GM21737 (cell line): ENCODE measurements around the gene SOST.
"Not testable (repeated sequence)": the region's sequence is repeated elsewhere in the genome, so short reads cannot be mapped to it uniquely, and the experiment has no call there.

Experiments
- ATAC-seq: cut with Tn5 transposase; IDR thresholded peaks from one replicate; pipeline ENCODE4 v1.9.1; 2021; ENCODE audit warnings: mild to moderate bottlenecking, moderate library complexity; ENCODE audit not compliant: unreplicated experiment

The SOST gene

DNA sequence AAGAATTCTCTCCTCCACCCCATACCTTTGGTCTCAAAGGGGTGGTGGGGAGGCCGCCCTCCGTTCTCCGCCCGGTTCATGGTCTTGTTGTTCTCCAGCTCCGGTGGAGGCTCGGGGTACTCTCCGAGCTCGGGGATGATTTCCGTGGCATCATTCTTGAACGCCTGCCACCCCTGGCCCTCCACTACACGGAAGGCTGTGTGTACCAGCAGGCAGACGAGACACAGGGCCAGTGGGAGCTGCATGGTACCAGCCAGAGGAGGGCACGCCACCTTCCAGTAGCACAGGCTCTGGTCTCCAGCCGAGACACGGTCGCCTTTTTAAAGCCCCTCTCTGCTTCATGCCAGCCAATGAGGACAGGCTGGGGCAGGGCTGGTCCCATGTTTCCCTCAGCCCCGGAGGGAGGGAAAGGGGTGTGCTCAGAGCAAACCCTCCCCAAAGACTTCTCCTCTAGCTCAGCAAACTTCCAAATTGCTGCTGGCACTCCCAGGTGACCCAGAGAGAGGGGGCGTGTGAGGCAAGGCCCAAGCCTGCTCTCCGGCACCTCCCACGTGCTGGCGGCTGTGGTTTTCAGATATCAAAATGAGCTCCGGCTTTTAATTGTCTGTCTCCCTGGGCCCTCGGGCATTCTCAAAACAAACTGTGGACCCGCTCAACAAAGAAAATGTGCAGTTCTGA lies at the start of gene SOST:
TSS of gene SOST (minus strand) at position 295 of the 678 bp plus-strand sequence. CDS start at position 245, 50 bp downstream.
- no peak for ATAC-seq

DNA sequence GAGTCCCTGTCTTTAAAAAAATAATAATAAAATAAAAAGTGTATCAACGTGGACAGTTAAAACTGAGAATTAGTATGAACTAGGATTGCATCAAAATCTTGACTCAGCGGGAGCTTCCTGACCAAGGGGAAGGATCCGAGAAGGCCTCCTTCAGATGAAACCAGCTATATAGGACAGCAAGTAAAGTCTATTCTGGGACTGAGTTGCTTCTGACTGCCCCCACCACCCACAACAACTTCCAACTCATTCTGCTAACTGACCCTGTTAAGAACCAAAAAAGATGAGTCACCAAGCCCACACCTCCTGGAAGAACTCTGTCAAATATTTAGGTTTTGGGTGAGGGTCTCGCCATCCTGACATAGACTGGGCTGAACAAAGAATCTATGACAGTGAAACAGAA lies 49.5 kb upstream of the SOST start:
- ATAC-seq: no peak

DNA sequence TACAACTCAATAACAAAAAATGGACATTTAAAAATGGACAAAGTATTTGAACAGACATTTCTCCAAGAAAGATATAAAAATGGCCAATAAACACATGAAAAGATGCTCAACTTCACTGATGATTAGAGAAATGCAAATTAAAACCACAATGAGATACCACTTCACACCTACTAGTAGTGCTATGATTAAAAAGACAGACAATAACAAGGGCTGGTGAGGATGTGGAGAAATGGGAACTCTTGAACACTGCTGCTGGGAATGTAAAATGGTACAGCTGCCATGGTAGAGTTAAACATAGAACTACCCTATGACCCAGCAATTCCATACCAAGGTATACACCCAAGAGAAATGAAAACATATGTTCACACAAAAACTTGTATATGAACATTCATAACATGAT lies 46.5 kb upstream of the SOST start:
- ATAC-seq: no peak

DNA sequence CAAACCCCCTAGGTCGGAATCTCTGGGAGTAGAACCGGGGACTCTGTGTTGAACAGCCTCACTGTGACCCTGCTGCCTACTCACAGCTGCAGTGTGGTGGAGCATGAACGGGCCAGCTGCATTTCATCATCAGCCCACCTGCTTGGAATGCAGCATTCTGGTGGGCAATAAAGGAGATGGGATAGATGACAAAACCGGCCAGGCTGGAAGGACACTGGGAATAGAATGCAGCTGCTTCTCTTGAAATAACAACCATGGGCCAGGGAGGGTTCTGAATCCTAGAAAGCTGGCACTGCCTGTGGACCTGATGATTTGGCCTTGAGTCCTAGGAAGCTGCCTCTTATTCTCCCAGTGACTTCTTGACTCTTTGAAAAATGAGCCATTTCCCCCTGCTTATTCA lies 45.2 kb upstream of the SOST start:
- no peak for ATAC-seq

DNA sequence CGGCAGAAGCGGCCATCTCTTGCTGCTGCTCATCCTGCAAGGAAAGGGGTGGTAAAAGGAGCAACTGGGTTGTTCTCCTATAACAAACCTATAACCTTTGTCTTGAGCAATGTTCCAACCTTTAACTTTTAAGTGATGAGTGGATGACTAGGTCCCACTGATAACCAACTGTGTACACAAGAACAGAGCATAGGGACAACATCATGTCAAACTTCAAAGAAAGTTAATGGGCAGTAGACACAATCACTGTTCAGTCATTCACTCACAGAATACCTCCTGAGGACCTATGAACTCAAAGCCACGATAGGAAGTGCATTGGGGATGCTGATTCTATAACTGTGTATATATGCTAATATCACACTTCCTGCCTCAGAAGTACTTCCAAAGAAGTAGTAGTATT lies 43.3 kb upstream of the SOST start:
- ATAC-seq: no peak

DNA sequence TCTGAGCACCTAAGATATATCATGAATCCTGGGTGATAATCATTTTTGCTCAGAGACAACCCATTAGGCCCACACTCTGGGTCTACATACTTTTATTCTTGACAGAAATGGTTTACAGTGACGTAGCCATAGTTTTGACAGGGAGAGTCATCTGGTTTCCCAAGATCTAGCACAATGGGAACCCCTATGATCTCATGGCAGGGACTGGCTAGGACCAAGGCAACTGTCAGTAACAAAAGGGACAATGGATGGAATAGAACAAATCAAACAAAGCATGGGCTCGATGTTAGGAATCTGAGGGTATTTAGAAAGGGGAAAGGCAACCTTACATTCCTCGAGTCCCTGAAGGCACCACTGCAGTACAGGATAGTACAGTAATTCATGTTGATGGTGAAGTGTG lies 42.1 kb upstream of the SOST start:
- ATAC-seq: no peak

DNA sequence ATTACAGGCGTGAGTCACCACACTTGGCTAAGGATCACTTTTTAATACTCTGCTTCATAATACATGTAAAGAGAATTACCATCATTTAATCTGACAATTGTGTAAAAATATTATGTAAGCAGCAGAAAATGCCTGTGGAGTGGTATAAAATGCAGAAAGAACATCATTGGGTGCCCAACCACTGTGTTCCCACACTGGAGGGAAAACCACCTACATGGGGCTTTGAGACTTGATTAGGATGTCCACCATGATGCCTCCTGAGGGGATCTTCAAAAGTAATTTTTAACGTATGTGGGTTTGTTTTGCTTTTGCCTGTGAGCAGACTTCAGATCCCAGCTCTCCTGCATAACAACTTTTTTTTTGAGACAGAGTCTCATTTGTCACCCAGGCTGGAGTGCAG lies 40.5 kb upstream of the SOST start:
- no peak for ATAC-seq

DNA sequence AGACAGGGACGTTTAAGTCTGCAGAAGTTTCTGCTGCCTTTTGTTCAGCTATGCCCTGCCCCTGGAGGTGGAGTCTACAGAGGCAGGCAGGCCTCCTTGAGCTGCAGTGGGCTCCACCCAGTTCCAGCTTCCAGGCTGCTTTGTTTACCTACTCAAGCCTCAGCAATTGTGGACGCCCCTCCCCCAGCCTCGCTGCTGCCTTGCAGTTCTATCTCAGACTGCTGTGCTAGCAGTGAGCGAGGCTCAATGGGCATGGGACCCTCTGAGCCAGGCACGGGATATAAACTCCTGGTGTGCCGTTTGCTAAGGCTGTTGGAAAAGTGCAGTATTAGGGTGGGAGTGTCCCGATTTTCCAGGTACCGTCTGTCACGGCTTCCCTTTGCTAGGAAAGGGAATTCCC lies 39.4 kb upstream of the SOST start:
- ATAC-seq: not testable (repeated sequence)

DNA sequence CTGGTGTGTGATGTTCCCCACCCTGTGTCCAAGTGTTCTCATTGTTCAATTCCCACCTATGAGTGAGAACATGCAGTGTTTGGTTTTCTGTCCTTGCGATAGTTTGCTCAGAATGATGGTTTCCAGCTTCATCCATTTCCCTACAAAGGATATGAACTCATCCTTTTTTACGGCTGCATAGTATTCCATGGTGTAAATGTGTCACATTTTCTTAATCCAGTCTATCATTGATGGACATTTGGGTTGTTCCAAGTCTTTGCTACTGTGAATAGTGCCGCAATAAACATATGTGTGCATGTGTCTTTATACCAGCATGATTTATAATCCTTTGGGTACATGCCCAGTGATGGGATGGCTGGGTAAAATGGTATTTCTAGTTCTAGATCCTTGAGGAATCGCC lies 34.1 kb upstream of the SOST start:
- not testable (repeated sequence) for ATAC-seq

DNA sequence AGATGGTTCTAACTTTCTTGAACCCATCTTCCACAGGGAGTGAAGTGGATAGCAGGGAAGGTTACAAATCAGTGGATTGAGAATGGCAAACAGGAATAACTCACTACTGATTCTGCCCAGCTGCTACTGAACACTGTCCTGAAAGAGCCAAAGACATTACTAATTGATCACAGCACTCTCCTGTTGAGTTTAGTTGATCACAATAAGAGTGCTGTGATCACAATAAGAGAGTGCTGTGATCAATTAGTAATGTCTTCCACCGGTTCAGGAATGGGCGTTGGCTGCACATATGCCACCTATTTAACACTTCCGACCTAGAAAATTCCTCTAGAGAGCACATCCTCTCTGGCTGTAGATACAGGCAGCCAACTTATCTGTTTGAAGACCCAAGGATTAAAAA lies 33.0 kb upstream of the SOST start:
- no peak for ATAC-seq

DNA sequence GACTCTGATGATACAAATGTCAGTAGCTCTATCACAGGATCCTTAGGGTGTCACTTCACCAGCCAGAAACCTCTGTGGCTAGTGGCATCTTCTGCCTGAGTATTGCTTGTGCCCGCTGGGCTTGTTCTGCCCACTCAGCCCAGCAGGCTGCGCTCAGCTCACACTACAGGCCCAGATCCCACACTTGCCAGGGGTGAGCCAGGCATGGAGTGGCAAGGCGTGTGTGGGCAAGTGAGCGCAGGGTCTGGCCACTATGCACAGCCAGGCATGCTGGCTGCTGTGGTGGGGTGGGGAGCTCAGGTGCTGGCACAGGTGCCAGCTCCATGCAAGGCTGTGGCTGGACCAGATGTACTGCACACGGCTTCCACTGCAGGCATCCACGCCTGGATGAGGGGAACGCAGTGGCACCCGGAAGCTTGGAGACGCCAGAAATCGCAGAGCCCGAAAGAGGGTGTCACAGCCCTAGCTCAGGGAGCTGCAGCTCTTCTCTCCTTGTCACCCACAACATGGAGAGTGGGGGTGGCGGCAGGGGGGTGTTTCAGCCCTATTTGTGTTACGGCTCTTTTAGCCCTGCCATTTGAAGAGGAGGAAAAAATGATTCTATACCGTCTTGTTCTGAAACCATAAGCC lies 31.8 kb upstream of the SOST start:
- ATAC-seq: no peak

DNA sequence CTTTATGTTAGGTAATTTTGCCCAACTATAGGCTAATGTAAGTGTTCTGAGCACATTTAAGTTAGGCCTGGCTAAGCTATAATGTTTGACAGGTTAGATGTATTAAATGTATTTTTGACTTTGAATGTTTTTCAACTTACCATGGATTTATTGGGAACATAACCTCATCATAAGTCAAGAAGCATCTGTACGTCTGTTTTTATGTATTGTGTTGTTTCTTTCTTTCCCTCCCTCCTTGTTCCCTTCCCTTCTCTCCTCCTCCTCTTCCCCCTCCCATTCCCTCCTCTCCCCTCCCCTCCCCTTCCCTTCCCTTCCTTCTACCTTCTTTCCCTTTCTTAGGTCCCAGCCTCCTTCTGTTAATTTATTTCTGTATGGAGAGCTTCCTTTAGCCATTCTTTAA lies 30.9 kb upstream of the SOST start:
- no peak for ATAC-seq

DNA sequence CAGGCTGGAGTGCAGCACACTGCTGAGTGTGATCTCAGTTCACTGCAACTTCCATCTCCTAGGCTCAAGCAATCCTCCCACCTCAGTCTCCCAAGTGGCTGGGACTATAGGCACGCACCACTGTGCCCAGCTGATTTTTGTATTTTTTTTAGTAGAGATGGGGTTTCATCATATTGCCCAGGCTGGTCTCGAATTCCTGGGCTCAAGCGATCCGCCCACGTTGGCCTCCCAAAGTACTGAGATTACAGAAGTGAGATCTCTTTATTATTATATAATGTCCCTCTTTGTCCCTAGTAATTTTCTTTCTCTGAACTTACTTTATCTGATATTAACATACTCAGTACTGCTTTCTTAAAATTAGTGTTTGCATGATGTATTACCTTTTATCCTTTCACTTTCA lies 29.9 kb upstream of the SOST start:
- ATAC-seq: no peak

DNA sequence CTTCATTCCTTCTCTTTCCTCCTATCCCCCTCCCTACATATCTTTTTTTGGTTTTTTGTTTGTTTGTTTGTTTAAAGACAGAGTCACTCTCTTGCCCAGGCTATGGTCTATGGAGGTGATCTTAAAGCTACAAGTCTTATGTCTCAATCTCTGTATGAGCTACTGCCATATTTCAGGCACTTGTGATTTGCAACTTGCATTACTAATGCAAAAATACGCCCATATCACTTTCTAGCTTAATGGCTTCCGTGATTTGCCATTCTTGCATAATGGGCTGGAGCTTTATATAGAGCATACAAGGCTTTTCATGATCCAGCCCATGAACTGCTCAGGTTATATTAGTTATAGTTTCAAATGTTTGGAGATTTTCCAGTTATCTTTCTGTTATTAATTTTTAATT lies 29.1 kb upstream of the SOST start:
- no peak for ATAC-seq

DNA sequence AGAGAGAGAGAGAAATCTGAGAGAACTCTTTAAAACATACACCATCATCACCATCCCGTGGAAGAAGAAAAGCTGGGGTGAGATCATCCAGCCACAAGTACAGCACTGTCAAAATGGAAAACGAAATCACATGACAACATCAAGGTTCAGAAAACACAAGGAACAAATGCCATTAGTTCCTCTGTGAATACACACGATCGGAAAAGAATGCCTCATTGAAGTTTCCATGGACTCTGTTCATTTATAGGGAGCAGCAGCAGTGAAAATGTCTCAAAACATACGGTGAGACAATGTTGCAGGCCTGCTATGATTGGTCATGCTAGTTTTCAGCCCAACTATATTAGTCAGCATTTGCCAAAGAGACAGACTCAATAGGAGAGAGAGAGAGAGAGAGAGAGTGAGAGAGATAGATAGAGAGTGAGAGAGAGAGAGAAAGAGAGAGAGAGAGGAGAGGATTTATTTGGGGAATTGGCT lies 26.1 kb upstream of the SOST start:
- no peak for ATAC-seq

DNA sequence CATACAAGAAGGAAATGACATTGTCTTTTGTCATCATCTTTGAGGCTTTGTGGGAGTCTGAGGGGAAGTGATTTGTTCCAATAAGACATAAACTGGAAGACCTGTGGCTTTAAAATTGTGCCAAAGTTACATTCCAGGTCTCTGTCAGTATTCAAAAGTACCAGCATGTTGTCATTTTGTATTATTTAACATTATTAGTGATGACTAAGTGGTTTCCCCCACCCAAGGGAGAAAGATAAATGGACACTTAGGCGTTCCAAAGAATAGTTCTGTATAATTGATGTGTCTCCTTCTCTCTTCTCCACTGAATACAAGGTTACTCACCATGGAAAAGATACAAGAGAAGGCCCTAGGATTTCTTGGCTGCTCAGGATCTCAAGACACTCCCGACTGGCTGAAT lies 25.5 kb upstream of the SOST start:
- ATAC-seq: no peak

DNA sequence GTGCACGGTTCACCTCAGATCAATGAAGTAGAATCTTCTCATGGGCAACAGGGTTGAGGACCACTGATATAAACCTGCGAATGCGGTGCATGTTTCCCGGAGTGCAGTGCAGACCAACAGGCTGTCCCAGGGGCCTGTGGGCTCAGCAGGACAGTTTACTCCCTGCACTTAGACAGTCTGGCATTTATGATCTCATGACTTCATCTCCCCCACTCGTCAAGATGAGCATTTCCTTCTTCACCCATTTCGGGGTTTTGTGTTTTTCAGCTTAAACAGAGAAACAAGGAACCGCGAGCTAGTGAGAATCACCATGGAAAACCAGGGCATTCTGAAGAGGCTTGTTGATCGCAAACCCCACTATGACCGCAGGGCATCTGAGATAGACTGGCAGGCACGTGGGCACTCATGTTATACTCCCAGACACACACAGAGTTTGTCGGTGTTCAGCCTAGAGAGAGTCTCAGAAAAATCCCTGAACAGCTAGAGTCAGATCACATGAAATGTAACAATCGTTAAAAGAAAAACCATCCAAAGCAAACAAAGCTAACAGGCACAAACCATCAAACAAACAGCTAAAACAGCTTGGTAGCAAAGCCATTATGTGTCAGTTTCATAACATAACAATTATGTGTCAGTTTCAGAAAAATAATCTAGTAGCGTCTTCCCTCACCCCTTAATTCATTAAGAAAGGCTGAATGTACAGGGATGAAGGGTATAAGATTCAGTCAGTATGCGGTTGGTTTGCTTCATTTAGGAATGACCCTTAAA lies 24.5 kb upstream of the SOST start:
- ATAC-seq: no peak

DNA sequence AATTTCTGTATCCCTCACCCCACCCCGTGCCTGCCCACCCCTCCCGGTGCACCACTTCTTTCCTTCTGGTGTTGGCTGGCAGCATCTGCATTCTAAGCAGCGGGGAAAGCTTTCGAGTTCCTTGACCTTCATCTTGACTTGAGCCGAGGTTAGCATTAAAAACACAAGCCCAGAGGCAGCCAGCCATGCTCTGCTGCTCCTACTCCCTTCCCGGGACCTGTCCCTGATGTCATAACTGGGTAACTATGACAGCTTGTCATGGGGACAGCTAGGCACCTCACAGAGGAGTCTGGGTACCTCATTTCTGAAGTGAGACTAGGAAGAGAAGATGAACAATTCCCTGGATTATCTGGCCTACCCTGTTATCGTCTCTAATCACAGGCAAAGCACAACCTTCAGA lies 21.5 kb upstream of the SOST start, which contains the start of gene CFAP97D1:
TSS of gene CFAP97D1 (plus strand) at position 301 of the 400 bp plus-strand sequence. CDS start at position 329, 28 bp downstream.
- ATAC-seq: no peak

DNA sequence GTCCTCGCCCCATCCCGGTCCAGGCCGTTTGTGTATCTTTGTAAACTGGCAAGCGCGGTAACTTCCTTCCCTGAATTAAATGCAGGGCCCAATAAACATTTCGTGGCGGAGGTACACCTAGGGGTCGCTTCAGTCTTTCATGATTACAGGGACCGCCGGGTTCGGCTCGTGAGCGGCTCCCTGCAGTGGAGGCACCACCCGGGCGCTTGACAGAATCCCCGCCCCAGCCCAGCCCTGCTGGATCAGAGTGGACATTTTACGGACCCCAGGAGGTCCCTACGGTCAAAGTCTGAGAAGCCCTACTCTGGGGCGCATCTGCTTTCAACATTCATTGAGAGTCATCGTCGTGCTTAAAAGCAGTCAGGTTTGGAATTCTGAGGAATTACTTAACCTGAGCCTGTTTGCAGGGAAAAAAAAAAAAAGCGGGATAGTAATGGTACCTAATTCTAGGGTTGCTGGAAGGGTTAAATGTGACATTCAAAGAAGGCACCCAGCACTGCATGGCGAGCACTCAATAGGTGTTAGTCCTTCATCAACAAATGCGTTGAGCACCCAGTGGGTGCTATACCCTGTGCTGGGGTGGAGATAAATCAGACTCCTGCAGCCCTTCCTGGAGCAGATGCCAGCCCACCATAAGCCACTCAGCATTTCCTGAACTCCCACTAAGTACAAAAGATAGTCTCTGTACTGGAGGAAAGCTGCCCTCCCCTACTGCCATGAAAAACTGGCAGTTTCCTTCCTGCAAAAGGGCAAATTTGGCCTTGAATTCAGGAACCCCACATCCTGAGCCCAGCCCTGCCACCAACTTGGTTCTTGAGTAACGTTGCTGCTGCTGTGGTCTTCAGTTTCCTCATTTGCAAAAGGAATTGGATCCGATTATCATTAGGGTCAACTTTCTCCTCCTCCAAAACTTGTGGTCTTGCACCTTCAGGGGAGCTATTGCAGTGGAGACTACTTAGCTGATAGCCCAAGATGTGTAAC lies 20.8 kb upstream of the SOST start:
- ATAC-seq: no peak

DNA sequence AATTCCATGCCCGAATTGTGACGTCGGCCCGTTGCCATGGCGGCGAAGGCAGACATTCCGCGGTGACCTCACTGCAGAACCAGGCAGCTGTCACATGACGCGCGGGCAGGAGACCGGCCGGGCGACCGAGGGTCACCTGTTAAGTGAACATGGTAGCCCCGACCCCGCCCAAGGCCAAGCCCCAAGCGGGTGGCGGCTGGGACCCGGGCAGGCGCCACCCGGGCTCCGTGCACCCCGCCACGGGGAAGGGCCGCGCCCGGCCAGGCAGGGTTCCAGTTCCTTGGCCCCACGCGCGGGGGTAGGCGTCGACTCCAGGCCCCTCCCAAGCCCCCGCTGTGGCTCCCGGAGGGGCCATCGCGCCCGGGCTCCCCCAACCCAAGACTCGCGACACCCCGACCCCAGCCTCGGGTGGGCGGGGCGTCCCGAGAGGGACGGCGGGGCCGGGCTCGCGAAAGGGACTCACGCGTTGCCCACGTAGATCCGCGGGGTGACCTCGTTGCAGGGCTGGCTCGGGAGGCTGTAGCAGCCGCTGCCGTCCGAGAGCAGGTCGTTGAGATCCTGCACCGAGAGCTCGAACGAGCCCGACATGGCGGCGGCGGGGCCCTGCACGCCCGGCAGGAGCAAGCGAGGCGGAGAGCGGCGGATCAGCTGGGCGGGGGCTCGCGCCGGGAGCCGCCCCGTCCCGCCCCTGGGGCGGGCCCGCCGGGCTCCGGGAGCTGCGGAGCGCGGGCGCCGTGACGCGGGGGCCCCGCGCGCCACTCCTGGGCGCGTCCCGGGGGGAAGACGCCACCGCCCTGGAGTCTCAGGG lies 19.9 kb upstream of the SOST start, which contains the start of gene DUSP3:
TSS of gene DUSP3 (minus strand) at position 641 of the 808 bp plus-strand sequence. CDS start at position 588, 53 bp downstream.
- ATAC-seq: peak; percentile 76
